Endodermal cell (in vitro differentiated cells): ENCODE data around the gene FNDC1. TPM values are rescaled to one million over a fixed set of nuclear protein-coding genes. Genes with fewer than 3 reads are reported as not detected.

Source experiments
- DNase-seq: peaks from one replicate; pipeline ENCODE4 v3.0.0-alpha.2; 2017
- H3K27ac ChIP-seq: 2 replicates; pipeline ENCODE4 v1.5.1; 2013; ENCODE audit warnings: mild to moderate bottlenecking, low read depth, low read length, moderate library complexity
- H3K27me3 ChIP-seq: 2 replicates; pipeline ENCODE4 v1.6.1; 2013; ENCODE audit warnings: mild to moderate bottlenecking, low read length, moderate library complexity; ENCODE audit not compliant: insufficient read depth, control insufficient read depth, poor library complexity, severe bottlenecking
- H3K36me3 ChIP-seq: 2 replicates; pipeline ENCODE4 v1.7.0; 2013; ENCODE audit warnings: mild to moderate bottlenecking, low read length, moderate library complexity; ENCODE audit not compliant: control insufficient read depth, insufficient read depth
- H3K4me1 ChIP-seq: one replicate; pipeline ENCODE4 v1.7.0; 2013; ENCODE audit warnings: low read length; ENCODE audit not compliant: control insufficient read depth, insufficient read depth
- H3K4me3 ChIP-seq: 2 replicates; pipeline ENCODE4 v1.5.1; 2013; ENCODE audit warnings: mild to moderate bottlenecking, low read length, moderate library complexity
- H3K9ac ChIP-seq: 2 replicates; pipeline ENCODE4 v1.6.1; 2013; ENCODE audit warnings: mild to moderate bottlenecking, low read length, moderate library complexity; ENCODE audit not compliant: poor library complexity, severe bottlenecking; ENCODE audit errors: extremely low read depth
- H3K9me3 ChIP-seq: 2 replicates; pipeline ENCODE4 v1.6.1; 2013; ENCODE audit warnings: mild to moderate bottlenecking, low read length, moderate library complexity; ENCODE audit not compliant: control insufficient read depth
- H3K27ac Mint-ChIP-seq: 2 replicates; pipeline ENCODE4 v1.8.0; 2020; ENCODE audit warnings: mixed read lengths
- H3K27me3 Mint-ChIP-seq: 2 replicates; pipeline ENCODE4 v1.8.0; 2021; ENCODE audit warnings: mild to moderate bottlenecking, mixed read lengths; ENCODE audit not compliant: insufficient read depth
- H3K36me3 Mint-ChIP-seq: 2 replicates; pipeline ENCODE4 v1.8.0; 2020; ENCODE audit warnings: low read depth, mixed read lengths
- H3K4me1 Mint-ChIP-seq: 2 replicates; pipeline ENCODE4 v1.8.0; 2020; ENCODE audit warnings: mixed read lengths
- H3K4me3 Mint-ChIP-seq: 2 replicates; pipeline ENCODE4 v1.8.0; 2020; ENCODE audit warnings: mild to moderate bottlenecking, moderate library complexity, mixed read lengths
- H3K9me3 Mint-ChIP-seq: 2 replicates; pipeline ENCODE4 v1.8.0; 2020; ENCODE audit warnings: mild to moderate bottlenecking, mixed read lengths
- WGBS, 2 experiments: methylation state at CpG; one replicate each; pipeline versions ENCODE4 v1.1.5 to v1.1.7; 2013; ENCODE audit warnings: missing lambda C conversion rate in 2 of 2, mixed read lengths in 1 of 2; ENCODE audit not compliant: insufficient coverage in 1 of 2, insufficient read length in 1 of 2; 5-methylcytosine and 5-hydroxymethylcytosine counted together
- total RNA-seq, 2 donors: library from RNA; stranded (reverse); fragmentation: NEBNext Ultra II Directional in 1 of 2; extraction: Animal tissue kit (Norgen Biotek cat#: 25700) in 1 of 2; gene quantifications; 2 replicates in 1 of 2; 3 replicates in 1 of 2; pipeline ENCODE4 v1.2.1, GENCODE V29; 2021
- TF ChIP-seq, protein P1 (sequence below): fragments of 200-600 bp; sonication (generic); conservative IDR thresholded peaks from 2 replicates; pipeline ENCODE4 v1.5.0; 2021; ENCODE audit warnings: antibody characterized with exemption, mild to moderate bottlenecking

The FNDC1 gene
- total RNA-seq, 2 donors from 2014 or later: 0.55 to 0.62 TPM

DNA sequence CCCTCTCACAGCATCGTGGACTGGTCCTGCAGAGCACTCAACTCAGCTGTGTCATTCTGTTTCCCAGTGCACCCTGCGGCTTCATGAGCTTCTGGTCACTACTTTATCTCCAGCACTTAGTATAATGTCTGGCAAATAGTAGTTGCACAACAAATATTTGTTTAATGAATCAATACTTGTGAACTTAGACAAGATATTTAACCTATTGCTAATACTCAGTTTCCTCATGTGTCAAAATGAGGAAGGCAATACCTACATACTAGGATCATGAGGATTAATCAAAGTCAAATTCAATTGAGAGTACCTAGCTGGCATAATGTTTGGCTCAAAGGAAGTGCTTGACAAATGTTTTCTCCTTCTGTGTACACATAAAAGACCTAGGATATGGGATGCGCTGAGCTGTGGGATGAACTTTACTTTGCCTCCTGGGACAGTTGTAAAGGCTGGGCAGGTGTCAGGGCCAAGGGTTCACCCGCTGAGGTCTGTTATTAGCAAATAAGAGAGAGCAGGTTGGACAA, 86.3 kb downstream of the FNDC1 start:
- DNase-seq: no peak
- Mint-ChIP-seq H3K4me3 (no peak overlapping the region), H3K36me3 (no peaks in the 10 kb centered on the region), H3K27ac (no peak overlapping the region), H3K4me1 (peaks cover 3% of the 10 kb centered on the region), H3K9me3 (no peaks in the 10 kb centered on the region), H3K27me3 (peaks cover 6% of the 10 kb centered on the region)
- TF ChIP-seq, protein P1, sequence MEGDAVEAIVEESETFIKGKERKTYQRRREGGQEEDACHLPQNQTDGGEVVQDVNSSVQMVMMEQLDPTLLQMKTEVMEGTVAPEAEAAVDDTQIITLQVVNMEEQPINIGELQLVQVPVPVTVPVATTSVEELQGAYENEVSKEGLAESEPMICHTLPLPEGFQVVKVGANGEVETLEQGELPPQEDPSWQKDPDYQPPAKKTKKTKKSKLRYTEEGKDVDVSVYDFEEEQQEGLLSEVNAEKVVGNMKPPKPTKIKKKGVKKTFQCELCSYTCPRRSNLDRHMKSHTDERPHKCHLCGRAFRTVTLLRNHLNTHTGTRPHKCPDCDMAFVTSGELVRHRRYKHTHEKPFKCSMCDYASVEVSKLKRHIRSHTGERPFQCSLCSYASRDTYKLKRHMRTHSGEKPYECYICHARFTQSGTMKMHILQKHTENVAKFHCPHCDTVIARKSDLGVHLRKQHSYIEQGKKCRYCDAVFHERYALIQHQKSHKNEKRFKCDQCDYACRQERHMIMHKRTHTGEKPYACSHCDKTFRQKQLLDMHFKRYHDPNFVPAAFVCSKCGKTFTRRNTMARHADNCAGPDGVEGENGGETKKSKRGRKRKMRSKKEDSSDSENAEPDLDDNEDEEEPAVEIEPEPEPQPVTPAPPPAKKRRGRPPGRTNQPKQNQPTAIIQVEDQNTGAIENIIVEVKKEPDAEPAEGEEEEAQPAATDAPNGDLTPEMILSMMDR: no peak
- H3K27me3 ChIP-seq: no peaks in the 10 kb centered on the region
- H3K4me3 ChIP-seq: no peak overlapping the region
- no peaks in the 10 kb centered on the region for H3K36me3 ChIP-seq
- no peak overlapping the region for H3K27ac ChIP-seq
- no peaks in the 10 kb centered on the region for H3K9me3 ChIP-seq
- no peak overlapping the region for H3K9ac ChIP-seq
- WGBS, 2 experiments: 70 to 90% methylated on average over 3 to 4 of the region's 4 CpGs
- no peaks in the 10 kb centered on the region for H3K4me1 ChIP-seq

DNA sequence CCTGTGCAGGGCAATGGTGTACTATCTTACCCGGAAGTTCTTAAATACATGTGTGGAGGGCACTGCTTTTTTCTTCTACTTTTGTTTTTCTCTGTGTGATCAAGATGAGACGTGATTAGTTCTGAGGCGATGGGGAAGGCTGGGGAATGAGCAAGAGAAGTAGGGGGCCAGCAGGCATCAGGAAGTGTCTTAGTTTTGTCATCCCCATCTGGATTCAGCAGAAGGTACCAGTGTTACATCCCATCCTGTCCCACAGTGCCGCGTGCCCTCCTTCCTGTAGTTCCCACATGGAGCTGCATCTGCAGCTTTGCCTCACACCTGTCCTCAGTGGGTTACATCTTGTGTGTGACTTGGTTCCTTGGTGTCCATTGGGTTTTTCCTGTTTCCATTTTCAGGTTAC, 86.9 kb downstream of the FNDC1 start:
- no peaks in the 10 kb centered on the region for H3K36me3 ChIP-seq
- Mint-ChIP-seq H3K9me3 (no peaks in the 10 kb centered on the region), H3K36me3 (no peaks in the 10 kb centered on the region), H3K4me1 (peaks cover 3% of the 10 kb centered on the region), H3K27ac (no peak overlapping the region), H3K4me3 (no peak overlapping the region), H3K27me3 (peaks cover 6% of the 10 kb centered on the region)
- no peak overlapping the region for H3K9ac ChIP-seq
- no peak overlapping the region for H3K4me3 ChIP-seq
- no peaks in the 10 kb centered on the region for H3K9me3 ChIP-seq
- no peaks in the 10 kb centered on the region for H3K4me1 ChIP-seq
- DNase-seq: no peak
- WGBS, 2 experiments: 80 to 95% methylated on average over 1 to 5 of the region's 5 CpGs
- no peak overlapping the region for H3K27ac ChIP-seq
- H3K27me3 ChIP-seq: no peaks in the 10 kb centered on the region
- TF ChIP-seq, protein P1: no peak

DNA sequence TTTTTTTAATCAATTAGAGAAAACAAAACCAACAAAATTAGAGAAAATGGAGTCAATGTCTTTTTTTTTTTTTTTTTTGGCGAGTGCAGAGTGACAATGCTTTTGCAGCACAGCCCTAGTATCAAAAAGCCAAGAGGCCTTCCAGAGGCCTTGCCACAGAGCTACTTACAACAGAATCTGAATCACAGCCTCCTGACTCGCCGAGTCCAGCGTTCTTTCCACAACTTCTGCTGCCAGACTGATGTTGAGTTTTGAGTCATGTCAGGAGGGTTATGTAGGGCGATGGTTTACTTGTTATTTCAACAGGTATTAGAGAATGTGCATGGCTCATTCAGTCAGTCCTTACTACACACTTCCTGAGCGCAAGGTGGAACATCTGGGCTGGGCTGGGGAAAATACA, 88.6 kb downstream of the FNDC1 start:
- H3K36me3 Mint-ChIP-seq: no peaks in the 10 kb centered on the region
- no peak overlapping the region for H3K27ac ChIP-seq
- DNase-seq: no peak
- peaks cover 3% of the 10 kb centered on the region for H3K4me1 Mint-ChIP-seq
- no peaks in the 10 kb centered on the region for H3K9me3 Mint-ChIP-seq
- no peak overlapping the region for H3K9ac ChIP-seq
- no peak overlapping the region for H3K4me3 ChIP-seq
- no peak overlapping the region for H3K4me3 Mint-ChIP-seq
- no peak overlapping the region for H3K27ac Mint-ChIP-seq
- H3K9me3 ChIP-seq: no peaks in the 10 kb centered on the region
- WGBS, 2 experiments: 80 to 83% methylated on average over 2 to 6 of the region's 6 CpGs
- no peaks in the 10 kb centered on the region for H3K4me1 ChIP-seq
- no peaks in the 10 kb centered on the region for H3K27me3 ChIP-seq
- TF ChIP-seq, protein P1: no peak
- H3K27me3 Mint-ChIP-seq: peaks cover 4% of the 10 kb centered on the region
- no peaks in the 10 kb centered on the region for H3K36me3 ChIP-seq
